Memory B cell (primary cell): ENCODE measurements around the gene FMNL2.
A peak's percentile ranks its signal among the peaks of the same experiment; 100 is the strongest.

Experiments used
- ATAC-seq: fragments of 150-1000 bp; cut with Tn5 transposase; 2 replicates; pipeline ENCODE4 v1.10.0; 2021; ENCODE audit warnings: low read depth, mild to moderate bottlenecking, moderate library complexity
- DNase-seq, 2 donors: peaks; one replicate each; pipeline ENCODE4 v3.0.0; 2022; ENCODE audit warnings: low spot score in 2 of 2
- H3K27ac Mint-ChIP-seq: one replicate; pipeline ENCODE4 v1.8.0; 2022; ENCODE audit warnings: mild to moderate bottlenecking, moderate library complexity, mixed read lengths
- H3K27me3 Mint-ChIP-seq: one replicate; pipeline ENCODE4 v1.8.0; 2022; ENCODE audit warnings: mixed read lengths
- H3K36me3 Mint-ChIP-seq: one replicate; pipeline ENCODE4 v1.8.0; 2022; ENCODE audit warnings: mild to moderate bottlenecking, mixed read lengths
- H3K4me1 Mint-ChIP-seq: one replicate; pipeline ENCODE4 v1.8.0; 2022; ENCODE audit warnings: mixed read lengths
- H3K4me3 Mint-ChIP-seq: one replicate; pipeline ENCODE4 v1.8.0; 2022; ENCODE audit warnings: mild to moderate bottlenecking, moderate library complexity, mixed read lengths
- H3K9me3 Mint-ChIP-seq: one replicate; pipeline ENCODE4 v1.8.0; 2022; ENCODE audit warnings: mixed read lengths

Gene FMNL2

DNA sequence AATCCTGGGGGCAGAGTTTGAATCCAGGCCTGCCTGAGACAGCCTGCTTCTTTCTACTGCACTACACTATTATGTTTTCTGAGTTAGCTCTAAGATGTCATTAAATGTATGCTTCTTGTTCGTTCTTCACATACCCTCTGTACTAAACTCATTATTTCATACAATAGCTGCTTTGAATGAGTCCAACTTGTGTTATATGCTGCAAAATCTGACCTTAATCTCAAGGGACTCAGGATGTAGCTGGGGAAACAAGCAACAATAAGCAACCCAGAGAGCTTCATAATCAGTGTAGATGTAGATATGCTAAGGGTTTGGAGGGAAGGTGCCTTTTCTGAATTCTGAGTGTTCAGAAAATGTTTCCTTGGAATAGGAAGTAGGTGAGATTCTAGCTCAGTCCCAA lies 14.4 kb downstream of the FMNL2 start:
- Mint-ChIP-seq H3K27ac (no peak overlapping the region), H3K27me3 (no peaks in the 10 kb centered on the region), H3K4me1 (no peaks in the 10 kb centered on the region), H3K4me3 (no peak overlapping the region), H3K36me3 (no peaks in the 10 kb centered on the region), H3K9me3 (no peaks in the 10 kb centered on the region)
- DNase-seq (no peak), ATAC-seq (no peak)

DNA sequence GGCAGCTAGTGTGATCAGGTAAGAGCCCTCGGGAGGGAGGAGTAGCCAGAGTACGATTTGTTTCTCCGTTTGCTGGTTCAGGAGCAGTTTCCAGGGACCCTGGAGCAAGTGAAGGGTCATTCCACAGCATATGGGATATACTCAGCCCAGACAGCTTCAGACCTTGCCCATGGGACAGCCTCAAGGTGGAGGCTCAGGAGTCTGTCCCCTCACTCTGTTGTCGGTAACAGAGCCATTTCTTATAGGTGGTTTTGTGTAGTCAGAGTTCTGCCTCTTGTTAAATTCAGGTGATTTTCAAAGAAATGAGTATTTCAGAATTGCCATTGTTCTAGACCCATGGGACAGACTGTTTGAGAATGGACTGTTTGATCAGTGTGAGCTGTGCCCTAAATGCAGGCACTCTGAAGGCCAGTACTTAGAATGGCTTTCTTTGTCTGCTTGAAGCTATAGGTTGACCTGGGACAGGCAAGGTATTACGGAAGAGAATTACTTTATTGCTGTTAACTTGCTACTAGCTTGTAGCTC lies 15.2 kb downstream of the FMNL2 start:
- Mint-ChIP-seq H3K4me3 (no peak overlapping the region), H3K27me3 (no peaks in the 10 kb centered on the region), H3K9me3 (no peaks in the 10 kb centered on the region), H3K4me1 (no peaks in the 10 kb centered on the region), H3K27ac (no peak overlapping the region), H3K36me3 (no peaks in the 10 kb centered on the region)
- no peak for DNase-seq
- no peak for ATAC-seq

DNA sequence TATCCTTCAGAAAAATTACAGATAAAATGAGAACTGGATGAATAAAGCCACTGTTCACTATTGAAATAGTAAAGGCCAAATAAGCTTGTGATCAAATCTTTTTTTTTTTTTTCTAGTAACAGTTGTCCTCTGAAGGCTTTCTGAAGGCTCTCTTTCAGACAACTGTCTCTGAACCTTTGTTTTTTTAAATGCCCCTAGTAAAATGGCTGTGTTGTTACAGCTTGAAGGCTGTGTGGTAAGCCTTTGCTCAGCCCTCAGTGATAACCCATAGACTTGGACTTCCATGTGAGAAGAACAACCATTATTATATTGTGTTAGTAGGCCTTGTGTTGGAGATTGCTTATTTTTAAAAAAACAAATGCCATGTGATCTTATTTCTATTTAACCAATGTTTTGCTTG lies 17.6 kb downstream of the FMNL2 start:
- H3K36me3 Mint-ChIP-seq, result no peaks in the 10 kb centered on the region
- H3K9me3 Mint-ChIP-seq, result peaks cover 2% of the 10 kb centered on the region
- no peak for DNase-seq
- ATAC-seq, result no peak
- no peak overlapping the region for H3K4me3 Mint-ChIP-seq
- H3K4me1 Mint-ChIP-seq, result no peaks in the 10 kb centered on the region
- no peaks in the 10 kb centered on the region for H3K27me3 Mint-ChIP-seq
- H3K27ac Mint-ChIP-seq, result no peak overlapping the region

DNA sequence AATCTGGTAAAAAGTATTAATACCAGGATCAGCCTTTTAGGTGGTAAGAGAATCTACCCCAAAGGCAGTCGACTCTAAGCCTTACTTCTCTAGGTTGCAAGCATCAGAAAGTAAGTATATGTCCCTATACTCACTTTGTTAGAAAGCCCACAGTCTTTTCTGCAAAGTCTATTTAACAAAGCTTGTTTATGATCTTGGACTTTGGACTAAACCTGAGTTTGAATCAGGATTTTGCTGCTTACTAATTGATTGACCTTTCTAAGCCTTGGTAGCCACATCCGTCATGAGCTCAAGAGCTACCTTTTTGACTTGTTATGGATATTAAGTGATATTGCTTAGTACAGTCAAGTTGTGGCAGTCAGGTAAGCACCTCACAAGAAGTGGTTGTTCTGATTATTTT lies 18.4 kb downstream of the FMNL2 start:
- Mint-ChIP-seq H3K4me3 (no peak overlapping the region), H3K9me3 (peaks cover 2% of the 10 kb centered on the region), H3K27ac (no peak overlapping the region), H3K36me3 (no peaks in the 10 kb centered on the region), H3K27me3 (no peaks in the 10 kb centered on the region), H3K4me1 (no peaks in the 10 kb centered on the region)
- no peak for ATAC-seq
- DNase-seq, result no peak

DNA sequence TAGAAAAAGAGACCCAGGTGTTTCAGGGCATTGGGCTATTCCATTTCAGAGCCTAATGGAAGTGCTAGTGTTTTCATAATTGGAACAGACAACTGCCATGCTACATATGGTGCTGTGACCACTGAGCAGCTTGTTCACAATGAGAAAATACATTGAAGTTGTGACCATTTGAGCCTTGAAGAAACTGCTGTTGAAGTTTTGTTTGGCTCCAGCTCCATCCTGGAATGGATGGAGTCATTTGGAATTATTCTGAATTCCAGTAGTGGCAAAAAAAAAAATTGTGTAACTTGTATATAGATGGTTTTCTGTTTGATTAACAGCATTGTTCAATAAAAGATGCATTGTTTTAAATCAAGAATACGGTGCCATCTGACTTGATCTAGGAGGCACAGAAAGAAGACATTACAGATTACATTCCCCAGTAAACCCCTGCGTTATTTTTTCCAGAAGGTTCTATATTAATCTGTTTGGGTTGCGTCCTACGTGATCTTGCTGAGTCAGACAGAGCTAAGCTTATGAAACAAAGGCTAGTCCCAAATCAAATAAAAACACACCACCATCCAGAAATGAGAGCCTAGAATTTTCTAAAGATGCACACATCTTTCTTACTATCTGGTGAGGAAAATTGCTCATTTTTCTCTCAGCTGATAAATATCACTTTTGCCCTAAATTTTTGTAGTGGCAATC lies 19.2 kb downstream of the FMNL2 start:
- H3K4me1 Mint-ChIP-seq, result no peaks in the 10 kb centered on the region
- no peaks in the 10 kb centered on the region for H3K36me3 Mint-ChIP-seq
- DNase-seq, result no peak
- ATAC-seq, result no peak
- no peaks in the 10 kb centered on the region for H3K27me3 Mint-ChIP-seq
- peaks cover 2% of the 10 kb centered on the region for H3K9me3 Mint-ChIP-seq
- no peak overlapping the region for H3K4me3 Mint-ChIP-seq
- no peak overlapping the region for H3K27ac Mint-ChIP-seq

DNA sequence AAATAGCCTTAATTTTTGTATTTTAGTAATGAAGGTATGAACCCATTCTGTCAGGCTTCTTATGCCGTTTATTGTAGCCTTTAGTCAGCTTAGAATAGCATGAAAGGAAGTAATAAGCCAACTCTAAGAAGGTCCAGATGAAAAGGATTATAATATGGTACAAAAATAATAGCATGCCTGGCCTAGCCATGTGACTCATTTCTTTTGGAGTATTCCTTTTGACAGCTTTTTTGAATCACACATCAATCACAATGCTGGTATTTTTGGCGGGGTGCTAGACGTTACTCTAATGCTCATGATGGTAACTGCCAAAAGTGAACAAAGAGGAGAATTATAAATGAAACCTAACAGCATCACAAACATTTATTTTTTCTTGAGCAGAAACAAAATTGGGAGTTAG lies 19.9 kb downstream of the FMNL2 start:
- H3K27ac Mint-ChIP-seq, result no peak overlapping the region
- no peaks in the 10 kb centered on the region for H3K36me3 Mint-ChIP-seq
- no peaks in the 10 kb centered on the region for H3K27me3 Mint-ChIP-seq
- no peak overlapping the region for H3K4me3 Mint-ChIP-seq
- H3K4me1 Mint-ChIP-seq, result no peaks in the 10 kb centered on the region
- ATAC-seq, result no peak
- H3K9me3 Mint-ChIP-seq, result peaks cover 2% of the 10 kb centered on the region
- no peak for DNase-seq

DNA sequence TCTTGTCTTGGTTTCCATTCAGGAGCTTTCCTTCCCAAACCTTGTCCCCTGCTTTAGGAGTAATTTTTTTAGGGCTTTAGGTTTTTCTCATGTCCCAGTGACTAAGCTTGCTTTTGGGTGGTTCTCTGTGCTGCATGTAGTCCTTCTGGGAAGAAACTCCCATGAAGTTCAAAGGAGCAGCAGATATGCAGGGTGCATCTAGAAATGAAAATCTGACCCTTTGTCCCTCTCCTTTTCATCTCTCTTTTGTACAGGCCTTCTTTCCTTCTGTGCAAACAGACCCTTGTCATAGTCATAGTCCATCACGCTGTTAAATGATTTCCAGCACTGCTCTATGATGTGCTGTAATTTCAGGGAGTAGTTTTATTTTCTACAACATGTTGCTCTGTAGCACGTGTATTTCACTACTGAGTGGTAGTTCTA lies 20.4 kb downstream of the FMNL2 start:
- ATAC-seq (no peak), DNase-seq (no peak)
- peaks cover 2% of the 10 kb centered on the region for H3K9me3 Mint-ChIP-seq
- H3K27ac Mint-ChIP-seq, result no peak overlapping the region
- H3K4me3 Mint-ChIP-seq, result no peak overlapping the region
- no peaks in the 10 kb centered on the region for H3K27me3 Mint-ChIP-seq
- no peaks in the 10 kb centered on the region for H3K36me3 Mint-ChIP-seq
- no peaks in the 10 kb centered on the region for H3K4me1 Mint-ChIP-seq

DNA sequence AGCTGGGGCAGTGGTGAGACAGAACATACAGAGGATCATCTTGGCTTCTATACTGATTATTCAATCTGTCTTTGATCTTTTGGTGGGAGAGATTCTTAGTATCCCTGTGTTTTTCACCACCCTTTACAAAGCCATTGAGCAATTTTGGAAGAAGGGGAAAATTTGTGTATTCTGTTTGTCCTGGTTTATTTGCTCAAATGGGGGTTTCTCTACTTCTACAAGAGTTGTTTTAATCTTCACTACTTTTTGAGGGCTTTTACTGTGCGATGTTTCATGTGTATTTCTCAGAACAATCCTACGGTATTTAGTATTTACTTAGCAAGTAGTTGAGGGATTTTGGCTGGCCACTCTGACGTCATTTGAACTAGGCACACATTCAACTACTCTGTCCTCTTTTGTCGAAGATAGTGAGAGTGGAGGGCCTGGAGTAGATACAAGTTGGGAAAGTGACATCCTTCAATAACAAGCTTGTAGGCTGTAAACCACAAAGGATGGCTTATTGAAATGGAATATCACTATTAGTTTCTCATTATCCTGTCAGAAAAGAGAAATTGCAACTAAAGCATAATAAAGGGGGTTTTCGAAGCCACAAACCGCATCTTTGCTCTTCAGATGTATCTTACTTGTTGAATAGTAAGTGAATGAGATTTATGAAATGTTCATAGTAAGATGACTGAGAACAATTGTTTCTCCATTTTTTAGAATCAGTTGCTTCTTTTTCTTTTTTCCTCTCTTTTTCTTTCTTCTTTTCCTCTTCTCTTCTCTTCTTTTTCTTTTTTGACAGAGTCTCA lies 24.8 kb downstream of the FMNL2 start:
- ATAC-seq (no peak), DNase-seq (no peak)
- Mint-ChIP-seq H3K4me1 (no peaks in the 10 kb centered on the region), H3K27ac (no peak overlapping the region), H3K27me3 (no peaks in the 10 kb centered on the region), H3K4me3 (no peak overlapping the region), H3K36me3 (no peaks in the 10 kb centered on the region), H3K9me3 (peaks cover 2% of the 10 kb centered on the region)

DNA sequence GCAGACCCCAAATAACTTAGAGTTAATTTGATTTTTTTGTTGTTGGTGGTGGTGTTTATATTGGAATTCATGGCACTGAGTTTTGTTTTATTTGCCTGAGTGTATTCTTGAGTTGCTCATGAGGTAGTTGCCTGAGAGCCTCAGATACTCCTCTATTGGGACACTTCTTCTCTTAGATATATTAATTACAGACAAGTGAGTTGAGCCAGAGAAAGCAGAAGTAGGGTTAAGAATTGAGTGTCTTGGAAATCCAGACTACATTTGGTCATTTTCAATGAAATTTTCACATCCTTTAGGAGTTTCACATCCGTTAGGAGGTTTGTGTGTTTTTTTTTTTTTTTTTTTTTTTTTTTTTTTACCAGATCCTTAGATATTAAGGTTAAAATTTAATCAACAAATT lies 29.0 kb downstream of the FMNL2 start:
- H3K4me3 Mint-ChIP-seq, result no peak overlapping the region
- H3K4me1 Mint-ChIP-seq, result no peaks in the 10 kb centered on the region
- no peak overlapping the region for H3K27ac Mint-ChIP-seq
- H3K27me3 Mint-ChIP-seq, result peaks cover 2% of the 10 kb centered on the region
- ATAC-seq, result no peak
- H3K36me3 Mint-ChIP-seq, result no peaks in the 10 kb centered on the region
- no peaks in the 10 kb centered on the region for H3K9me3 Mint-ChIP-seq
- no peak for DNase-seq

DNA sequence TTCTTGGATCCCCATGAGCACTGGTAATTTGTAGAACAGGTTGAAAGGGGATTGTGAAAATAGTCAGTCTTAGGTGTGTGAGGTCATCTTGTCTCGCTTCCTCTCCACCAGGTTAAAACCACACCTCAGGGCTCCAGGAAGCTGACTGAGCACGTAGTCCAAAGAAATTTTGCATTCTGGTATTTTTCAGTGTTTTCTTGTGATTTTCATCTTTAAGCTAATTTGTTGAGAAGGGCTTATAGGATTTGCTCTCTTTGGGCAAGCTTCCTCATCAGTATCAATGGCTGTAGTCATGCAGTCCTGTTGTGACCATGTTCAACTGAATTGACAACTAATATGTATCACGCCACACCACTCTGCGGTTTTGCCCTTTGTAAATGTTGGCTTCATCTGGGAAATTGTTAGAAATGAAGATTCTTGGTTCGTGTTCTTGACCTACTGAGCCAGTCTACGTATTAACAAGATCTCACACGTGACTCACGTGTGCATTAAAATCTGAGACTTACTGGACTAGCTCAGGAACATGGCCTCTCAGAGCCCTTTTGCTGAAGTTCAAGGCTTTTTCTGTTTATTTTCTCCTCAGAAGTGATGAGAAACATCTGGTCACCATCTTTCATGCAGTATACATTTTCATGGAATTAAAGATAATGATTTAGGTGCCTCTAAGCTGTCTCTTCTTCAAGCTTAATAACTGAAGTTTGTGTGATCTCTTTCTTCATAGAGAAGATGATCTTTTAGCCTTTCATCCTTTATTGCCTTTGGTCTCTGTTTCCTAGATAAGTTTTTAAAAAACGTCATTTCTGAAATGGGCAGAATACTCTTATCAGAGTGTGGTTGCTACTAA lies 32.8 kb downstream of the FMNL2 start:
- Mint-ChIP-seq H3K27ac (no peak overlapping the region), H3K4me3 (no peak overlapping the region), H3K9me3 (no peaks in the 10 kb centered on the region), H3K4me1 (no peaks in the 10 kb centered on the region), H3K27me3 (peaks cover 4% of the 10 kb centered on the region), H3K36me3 (no peaks in the 10 kb centered on the region)
- DNase-seq (no peak), ATAC-seq (peak; percentile 26)

DNA sequence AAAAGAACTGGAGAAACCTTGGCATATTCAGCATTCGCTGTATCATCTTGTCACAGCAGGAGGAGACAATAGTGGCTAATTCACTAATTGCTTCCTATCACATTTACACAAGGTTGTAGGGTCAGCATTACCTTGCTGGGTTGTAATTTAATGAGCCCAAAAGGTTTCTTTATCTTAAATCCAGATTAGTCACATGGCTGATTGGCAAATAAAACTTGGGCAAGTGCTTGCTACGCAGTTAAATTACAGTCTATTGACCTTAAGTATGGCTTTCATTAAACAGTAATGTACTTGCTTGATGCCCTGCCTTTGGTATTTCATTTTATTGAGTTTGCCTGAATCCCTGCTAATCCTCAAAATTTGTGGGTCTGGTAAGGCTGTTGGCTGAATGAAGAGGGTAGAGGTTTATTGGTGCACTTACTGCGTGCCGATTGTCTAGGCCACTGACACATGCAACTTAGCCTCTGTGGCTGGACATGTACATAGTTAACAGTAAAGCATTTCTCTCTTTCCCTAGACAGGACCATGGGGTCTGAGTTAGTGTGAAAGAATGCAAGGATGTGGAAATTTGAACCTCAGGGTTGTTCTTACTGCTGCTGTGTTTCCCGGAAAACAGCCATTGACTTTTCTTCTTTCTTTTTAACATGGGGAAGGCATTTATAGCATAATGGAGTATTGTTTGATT lies 34.3 kb downstream of the FMNL2 start:
- no peaks in the 10 kb centered on the region for H3K36me3 Mint-ChIP-seq
- ATAC-seq, result no peak
- no peak for DNase-seq

DNA sequence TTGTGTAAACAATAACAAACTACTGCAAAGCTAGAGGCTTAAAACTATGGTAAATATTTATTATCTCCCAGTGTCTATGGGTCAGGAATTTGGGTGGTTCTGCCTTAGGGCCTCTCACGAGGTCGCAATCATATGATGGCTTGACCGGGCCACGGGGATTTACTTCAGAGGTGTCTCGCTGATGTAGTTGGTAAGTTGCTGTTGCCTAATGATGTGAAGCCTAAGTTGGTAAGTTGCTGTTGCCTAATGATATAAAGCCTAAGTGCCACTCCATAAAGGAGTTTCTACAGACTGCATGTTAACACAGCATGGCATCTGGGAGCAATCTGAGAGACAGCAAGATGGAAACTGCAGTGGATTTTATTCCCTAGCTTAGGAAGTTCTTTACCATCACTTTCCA lies 35.8 kb downstream of the FMNL2 start:
- Mint-ChIP-seq H3K27ac (no peak overlapping the region), H3K4me1 (no peaks in the 10 kb centered on the region), H3K4me3 (no peak overlapping the region), H3K27me3 (peaks cover 1% of the 10 kb centered on the region), H3K36me3 (no peaks in the 10 kb centered on the region), H3K9me3 (no peaks in the 10 kb centered on the region)
- no peak for ATAC-seq
- DNase-seq, result no peak

More for the DNA sequence above, 34.3 kb downstream of the FMNL2 start:
- H3K27me3 Mint-ChIP-seq, result peaks cover 4% of the 10 kb centered on the region
- no peak overlapping the region for H3K4me3 Mint-ChIP-seq
- H3K9me3 Mint-ChIP-seq, result no peaks in the 10 kb centered on the region
- no peak overlapping the region for H3K27ac Mint-ChIP-seq
- H3K4me1 Mint-ChIP-seq, result no peaks in the 10 kb centered on the region

DNA sequence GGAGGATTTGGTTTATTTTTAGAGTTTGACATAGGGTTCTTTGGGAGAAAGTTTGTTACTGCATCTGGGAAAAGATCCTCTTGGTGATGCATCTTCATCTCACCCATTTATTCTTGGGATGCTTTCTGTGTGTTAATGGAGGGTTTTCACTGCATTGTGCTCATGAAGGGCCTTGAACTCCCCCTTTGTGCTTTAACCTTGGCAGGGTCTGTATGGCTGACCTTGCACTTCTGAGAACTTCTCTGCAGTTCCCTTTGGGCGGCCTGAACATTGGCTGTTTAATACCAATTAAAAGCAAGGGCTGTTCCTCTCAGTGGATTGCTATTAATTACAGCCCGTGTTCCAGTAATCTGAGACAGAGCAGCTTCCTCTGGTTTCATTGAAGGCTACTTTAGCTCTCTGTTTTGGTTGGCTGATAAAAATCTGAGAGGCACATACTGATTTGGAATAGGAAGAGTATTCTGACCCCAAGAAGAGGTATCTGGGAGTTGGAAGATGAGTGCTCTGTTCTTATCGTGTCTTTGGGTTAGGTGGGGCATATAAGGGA lies 37.5 kb downstream of the FMNL2 start:
- no peak overlapping the region for H3K4me3 Mint-ChIP-seq
- DNase-seq (no peak), ATAC-seq (no peak)
- peaks cover 1% of the 10 kb centered on the region for H3K27me3 Mint-ChIP-seq
- H3K36me3 Mint-ChIP-seq, result no peaks in the 10 kb centered on the region
- H3K9me3 Mint-ChIP-seq, result no peaks in the 10 kb centered on the region
- H3K27ac Mint-ChIP-seq, result no peak overlapping the region
- no peaks in the 10 kb centered on the region for H3K4me1 Mint-ChIP-seq
